ENCODE data around the gene ALS2. TPM values are rescaled to one million over a fixed set of nuclear protein-coding genes. Genes with fewer than 3 reads are reported as not detected.
A peak's percentile ranks its signal among the peaks of the same experiment; 100 is the strongest.
"Not testable (repeated sequence)": the region's sequence is repeated elsewhere in the genome, so short reads cannot be mapped to it uniquely, and the experiment has no call there.

ALS2 gene
- total RNA-seq, 1 donor from 2014 or later: 20.5 TPM

- no peak for DNase-seq (ENCODE audit: low read depth in 2 of 2)
These were observed 13.6 kb upstream of the ALS2 start for GRCh38 chr2:201794294-201794693.

GRCh38 chr2:201793631-201794030 lies 12.9 kb upstream of the ALS2 start:
- no peak for DNase-seq (ENCODE audit: low read depth in 2 of 2)

DNA sequence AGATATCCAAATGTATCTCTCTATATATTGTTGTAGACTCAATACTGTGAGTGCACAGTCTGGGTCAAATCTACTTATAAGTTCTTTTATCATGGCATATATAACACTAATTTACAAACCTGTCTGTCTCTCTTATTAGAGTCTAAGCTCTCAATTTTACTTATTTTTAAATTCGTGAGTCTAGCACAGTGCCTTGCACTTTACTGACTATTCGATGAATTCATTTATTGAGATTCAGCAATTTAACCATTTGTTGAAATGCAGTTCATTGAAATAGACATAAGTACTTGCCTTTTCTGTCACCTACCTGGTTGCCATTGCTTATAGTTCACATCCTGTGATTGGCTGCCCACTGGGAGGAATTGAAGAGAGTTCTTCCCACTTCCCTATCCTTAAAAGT lies 10.3 kb upstream of the ALS2 start:
- no peak for DNase-seq (ENCODE audit: low read depth in 2 of 2)

DNA sequence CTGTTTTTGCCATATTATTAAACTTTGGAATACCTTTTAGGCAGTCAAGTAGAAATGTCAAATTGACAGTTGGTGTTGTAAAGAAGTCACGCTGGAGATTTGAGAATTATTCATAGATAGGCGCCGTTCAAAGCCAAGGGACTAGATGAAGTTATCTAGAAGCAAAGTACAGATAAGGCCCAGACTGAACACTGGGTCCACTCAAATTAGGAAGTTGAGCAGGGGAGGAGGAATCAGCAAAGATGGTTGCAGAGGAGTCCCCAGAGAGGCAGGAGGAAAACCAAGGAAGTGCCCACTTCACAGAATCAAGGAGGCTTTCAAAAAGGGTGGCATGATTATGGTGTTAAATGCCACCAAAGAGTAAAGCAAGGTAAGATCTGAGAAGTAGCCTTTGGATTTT lies 9.6 kb upstream of the ALS2 start:
- DNase-seq (ENCODE audit: low read depth in 2 of 2): no peak

DNA sequence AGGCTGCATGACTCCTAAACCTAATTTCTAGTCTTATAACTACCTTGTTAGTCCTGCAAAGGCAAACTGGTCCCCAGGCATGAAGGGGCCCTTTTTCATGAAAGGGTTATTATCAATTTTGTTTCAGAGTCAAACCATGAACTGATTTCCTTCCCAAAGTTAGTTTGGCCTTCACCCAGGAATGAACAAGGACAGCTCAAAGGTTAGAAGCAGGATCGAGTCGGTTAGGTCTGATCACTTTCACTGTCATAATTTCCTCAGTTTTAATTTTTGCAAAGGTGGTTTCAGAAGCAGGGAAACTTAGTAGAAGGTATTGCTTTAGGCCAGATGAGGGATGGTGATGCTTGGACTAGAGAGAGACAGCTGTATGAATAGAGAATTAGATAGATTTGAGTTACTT lies 8.7 kb upstream of the ALS2 start:
- no peak for DNase-seq (ENCODE audit: low read depth in 2 of 2)

DNA sequence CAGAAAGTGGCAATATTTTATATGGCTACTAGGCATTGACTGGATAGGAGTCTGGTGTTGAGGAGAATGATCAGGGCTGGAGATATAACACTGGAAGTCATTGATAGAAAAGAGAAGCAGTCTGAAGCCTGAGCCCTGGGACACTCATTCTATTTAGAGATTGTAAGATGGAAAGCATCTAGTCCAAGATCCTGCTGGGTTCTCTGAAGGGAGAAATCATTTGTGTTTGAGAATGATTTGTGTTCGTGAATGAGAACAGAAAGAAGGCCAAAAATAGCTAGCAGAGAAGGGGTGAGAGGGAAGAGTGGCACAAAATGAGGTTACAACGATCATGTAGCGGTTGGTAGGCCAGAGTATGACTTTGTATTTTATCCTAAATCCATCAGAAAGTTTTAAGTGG lies 7.6 kb upstream of the ALS2 start:
- no peak for DNase-seq (ENCODE audit: low read depth in 2 of 2)

DNA sequence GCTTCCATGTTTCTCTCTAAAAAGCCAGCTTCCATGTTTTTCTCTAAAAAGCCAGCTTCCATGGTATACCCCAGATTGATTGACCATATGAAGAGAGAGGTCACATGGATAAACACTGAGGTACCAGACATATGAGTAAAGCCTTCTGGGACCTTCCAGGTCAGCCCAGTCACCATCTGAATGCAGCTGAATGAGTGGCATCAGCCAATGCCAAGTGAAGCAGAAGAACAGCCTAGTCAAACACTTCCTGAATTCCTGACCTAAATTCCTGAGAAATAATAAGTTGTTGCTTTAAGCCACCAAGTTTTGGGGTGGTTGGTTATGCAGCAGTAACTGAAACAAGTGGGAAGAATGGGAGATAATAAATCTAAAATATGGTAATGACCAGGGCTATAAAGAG lies 5.7 kb upstream of the ALS2 start:
- peak in 1 of 2 donors; percentile 21 for DNase-seq (ENCODE audit: low read depth in 2 of 2)

- DNase-seq (ENCODE audit: low read depth in 2 of 2): no peak
These were observed 4.4 kb upstream of the ALS2 start for GRCh38 chr2:201785135-201785534.

DNA sequence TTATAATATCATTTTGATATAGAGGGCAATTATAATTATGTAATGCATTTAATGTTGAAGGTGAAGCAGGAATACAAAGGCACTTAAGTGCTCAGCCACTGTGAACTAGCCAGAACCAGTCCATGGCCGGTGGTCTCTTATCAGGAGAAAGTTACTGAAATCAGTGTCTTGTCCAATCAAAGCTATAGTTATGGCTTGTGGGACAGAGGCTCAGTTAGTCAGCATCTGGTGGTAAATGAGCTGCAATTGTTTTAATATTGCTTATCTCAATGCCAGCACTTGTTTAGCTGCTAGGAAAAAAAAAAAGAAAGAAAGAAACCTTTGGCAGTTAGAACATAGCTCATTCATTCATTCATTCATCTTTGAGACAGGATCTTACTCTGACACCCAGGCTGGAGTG lies 3.8 kb upstream of the ALS2 start:
- no peak for DNase-seq (ENCODE audit: low read depth in 2 of 2)

DNA sequence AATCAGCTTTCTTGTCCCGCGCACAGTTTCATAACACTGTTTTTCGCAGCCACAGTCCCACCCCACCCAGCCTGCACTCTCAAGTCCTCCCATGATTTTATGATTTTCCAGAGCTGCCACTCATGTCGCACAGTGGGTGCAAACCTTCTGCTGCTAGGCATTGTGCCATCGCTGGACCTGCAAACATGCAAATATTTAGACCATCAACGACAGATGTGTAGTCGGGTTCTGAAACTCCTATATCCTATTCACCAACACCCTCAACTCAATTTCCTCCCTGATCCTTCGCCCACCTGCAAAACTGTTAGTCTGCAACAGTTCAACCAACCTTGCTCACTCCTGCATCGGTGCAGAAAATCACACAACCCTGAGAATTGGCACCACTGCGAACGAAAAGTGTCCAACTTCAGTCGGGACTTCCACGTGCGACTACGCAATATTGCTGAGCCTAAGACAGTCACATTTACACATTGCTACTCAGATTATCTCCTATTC lies 871 bp upstream of the ALS2 start:
- DNase-seq (ENCODE audit: low read depth in 2 of 2): peak in 1 of 2 donors; percentile 17

- DNase-seq (ENCODE audit: low read depth in 2 of 2): no peak
These were observed 646 bp downstream of the ALS2 start for GRCh38 chr2:201779901-201780673.

GRCh38 chr2:201777869-201778268 lies 2.9 kb downstream of the ALS2 start:
- DNase-seq (ENCODE audit: low read depth in 2 of 2): no peak

GRCh38 chr2:201777043-201777442 lies 3.7 kb downstream of the ALS2 start:
- DNase-seq (ENCODE audit: low read depth in 2 of 2): no peak

GRCh38 chr2:201775326-201775725 lies 5.4 kb downstream of the ALS2 start:
- no peak for DNase-seq (ENCODE audit: low read depth in 2 of 2)

- no peak for DNase-seq (ENCODE audit: low read depth in 2 of 2)
These were observed 6.2 kb downstream of the ALS2 start for GRCh38 chr2:201774546-201774945.

DNA sequence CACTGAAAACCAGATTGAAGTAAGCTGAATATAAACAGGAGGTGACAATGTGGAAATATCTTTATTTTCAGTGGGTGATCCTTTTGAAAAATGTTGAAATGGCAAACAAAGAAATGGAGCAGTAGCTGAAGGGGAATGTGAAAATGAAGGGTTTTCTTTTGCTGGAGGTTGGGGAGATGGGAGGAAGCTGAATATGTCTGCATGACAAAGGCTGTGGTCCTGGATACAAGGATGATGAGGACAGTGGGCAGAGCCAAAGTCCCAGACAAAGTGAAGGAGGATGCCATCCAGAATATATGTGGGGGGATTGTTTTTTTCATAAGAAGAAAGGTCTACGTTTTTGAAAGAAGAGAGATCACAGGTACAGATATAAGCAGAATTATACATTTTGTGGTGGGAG lies 6.7 kb downstream of the ALS2 start:
- DNase-seq (ENCODE audit: low read depth in 2 of 2): no peak

GRCh38 chr2:201769666-201770373 lies 10.9 kb downstream of the ALS2 start:
- DNase-seq (ENCODE audit: low read depth in 2 of 2): peak in 1 of 2 donors; percentile 77

DNA sequence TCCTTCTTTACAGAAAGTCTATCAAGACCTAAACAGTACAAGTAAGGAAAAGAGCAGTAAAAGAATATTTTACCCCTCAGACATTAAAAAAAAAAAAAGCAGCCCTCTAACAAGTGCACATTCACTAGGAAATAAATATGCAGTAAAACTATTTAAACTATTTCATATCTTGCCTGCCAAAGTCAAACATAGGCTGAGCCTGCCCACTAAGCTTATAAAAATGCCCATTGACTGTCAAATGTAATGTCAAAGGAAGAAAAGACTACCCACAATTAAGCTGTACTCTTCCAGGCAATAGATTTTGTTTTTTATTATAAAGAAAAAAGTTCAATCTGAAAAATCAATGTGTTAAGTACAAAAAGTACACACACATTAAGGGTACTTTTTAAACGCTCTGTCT lies 11.8 kb downstream of the ALS2 start:
- peak in 1 of 2 donors; percentile 16 for DNase-seq (ENCODE audit: low read depth in 2 of 2)

DNA sequence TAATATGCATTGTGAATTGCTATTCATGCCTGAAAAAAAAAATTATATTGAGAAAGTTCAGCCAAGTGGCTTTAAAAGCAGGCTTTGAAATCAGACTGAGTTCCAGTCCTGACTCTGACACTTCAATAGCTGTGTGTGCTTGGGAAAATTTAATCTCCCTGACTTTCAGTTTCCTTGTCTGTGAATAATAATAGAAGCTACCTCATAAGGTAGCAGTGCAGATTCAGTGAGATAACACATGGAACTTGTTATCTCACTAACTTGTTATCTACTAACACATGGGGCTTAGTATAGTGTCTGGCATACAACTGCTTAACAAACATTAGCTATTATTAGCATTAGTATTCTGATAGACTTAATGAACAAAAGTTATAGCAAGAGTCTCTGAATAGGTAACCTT lies 14.9 kb downstream of the ALS2 start:
- no peak for DNase-seq (ENCODE audit: low read depth in 2 of 2)

DNA sequence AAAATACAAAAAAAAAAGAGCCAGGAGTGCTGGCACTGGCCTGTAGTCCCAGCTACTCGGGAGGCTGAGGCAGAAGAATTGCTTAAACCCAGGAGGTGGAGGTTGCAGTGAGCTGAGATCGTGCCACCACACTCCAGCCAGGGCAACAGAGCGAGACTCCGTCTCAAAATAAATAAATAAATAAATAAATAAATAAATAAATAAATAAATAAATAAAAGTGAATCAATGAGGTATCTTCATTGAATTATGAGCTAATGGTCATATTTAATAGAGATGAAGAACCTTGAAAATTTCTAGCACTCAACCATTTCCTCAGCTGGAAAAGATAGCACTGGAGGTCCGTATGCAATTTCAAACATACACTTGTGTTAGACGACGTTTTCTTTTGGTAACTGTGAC lies 16.3 kb downstream of the ALS2 start:
- not testable (repeated sequence) for DNase-seq (ENCODE audit: low read depth in 2 of 2)

DNA sequence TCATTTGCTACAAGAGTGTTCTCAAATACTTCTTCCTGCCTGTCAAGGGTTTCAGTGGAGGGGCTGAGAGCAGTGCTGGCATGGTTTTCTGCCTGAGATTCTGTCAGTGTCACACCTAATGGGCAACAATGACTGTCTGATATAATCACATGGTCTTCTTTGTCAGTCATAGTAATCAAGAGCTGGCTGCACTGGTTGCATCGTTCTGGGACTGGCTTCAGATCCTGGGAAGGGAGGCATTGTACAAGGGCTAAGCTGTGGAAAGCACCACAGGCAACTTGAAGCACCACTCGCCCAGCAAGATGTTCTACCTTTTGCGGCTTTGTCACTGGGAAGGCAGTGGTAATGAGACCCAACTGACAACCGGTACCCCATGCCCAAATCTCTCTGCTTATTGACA lies 19.6 kb downstream of the ALS2 start:
- no peak for DNase-seq (ENCODE audit: low read depth in 2 of 2)

GRCh38 chr2:201759567-201759966 lies 21.2 kb downstream of the ALS2 start:
- DNase-seq (ENCODE audit: low read depth in 2 of 2): no peak

GRCh38 chr2:201758873-201759272 lies 21.9 kb downstream of the ALS2 start:
- DNase-seq (ENCODE audit: low read depth in 2 of 2): no peak

Measured in dermis microvascular lymphatic vessel endothelial cell (primary cell).